ENCODE measurements around the gene GP2. TPM values are rescaled to one million over a fixed set of nuclear protein-coding genes. Genes with fewer than 3 reads are reported as not detected.

Gene GP2
- not detected for total RNA-seq

DNA sequence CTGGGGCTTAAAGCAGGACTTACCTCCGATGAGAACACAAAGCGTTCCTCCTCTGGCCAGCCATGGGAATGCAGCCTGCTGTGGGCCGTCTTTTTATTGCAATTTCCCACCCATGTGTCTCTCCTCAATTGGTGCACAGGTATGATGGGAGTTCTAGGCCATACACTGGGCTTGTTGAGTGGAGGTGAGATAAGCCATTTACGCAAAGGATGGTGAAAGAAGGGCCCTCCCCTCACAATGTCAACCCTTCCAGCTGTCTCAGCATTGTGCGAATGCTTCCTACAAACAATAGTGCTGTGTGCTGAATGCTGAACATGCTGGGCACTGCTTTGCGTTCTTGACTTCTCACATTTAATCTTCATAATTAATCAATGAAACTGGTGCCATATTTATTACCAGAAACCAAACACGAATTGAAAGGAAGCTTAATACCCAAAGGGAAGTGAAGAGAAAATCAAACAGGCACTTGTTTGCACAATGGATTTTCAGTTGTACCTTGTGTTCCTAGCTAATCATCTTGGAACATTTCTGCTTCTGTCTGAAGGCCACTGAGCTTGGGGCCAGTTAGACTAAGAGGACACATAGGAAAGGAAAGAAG is at the start of gene GP2:
TSS of gene GP2 (minus strand) at position 70 of the 598 bp plus-strand sequence. CDS start 1,082 bp downstream, outside the sequence.
- CTCF ChIA-PET, result no interaction called here
- no peaks in the 10 kb centered on the region for H3K27me3 Mint-ChIP-seq
- intact Hi-C loops (cut with DNase I, micrococcal nuclease), result no loop called here

DNA sequence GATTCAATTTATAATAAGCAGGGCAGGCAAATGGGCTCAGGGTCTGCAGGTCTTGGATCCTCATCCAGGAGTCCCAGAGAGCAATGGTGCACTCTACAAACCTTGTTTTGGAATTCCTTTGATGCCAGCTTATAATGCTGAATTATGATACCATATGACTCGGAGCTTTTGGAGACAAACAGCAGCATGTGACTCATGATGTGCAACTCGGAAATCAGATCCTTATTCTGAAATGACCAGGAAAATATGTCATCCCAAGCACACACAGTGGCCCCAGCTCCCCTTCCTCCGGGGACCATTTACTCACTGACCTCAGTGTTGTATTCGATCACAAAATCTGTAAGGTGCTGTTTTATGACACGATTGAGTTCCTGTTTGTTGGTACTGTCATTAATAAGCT is 45.4 kb upstream of the GP2 start:
- Mint-ChIP-seq H3K9me3 (ENCODE audit: low read depth) (no peaks in the 10 kb centered on the region), H3K27me3 (peaks cover 21% of the 10 kb centered on the region)
- CTCF ChIA-PET, result no interaction called here

More for the DNA sequence above, at the start of gene GP2:
- H3K4me1 Mint-ChIP-seq, result no peaks in the 10 kb centered on the region
- POLR2A ChIA-PET, result no interaction called here
- no peaks in the 10 kb centered on the region for H3K36me3 Mint-ChIP-seq (ENCODE audit: low read depth)
- no peak for ATAC-seq
- H3K4me3 Mint-ChIP-seq, result no peak within 1 kb of the TSS
- no peak within 1 kb of the TSS for H3K27ac Mint-ChIP-seq
- no peak for DNase-seq
- H3K9me3 Mint-ChIP-seq (ENCODE audit: low read depth), result no peaks in the 10 kb centered on the region

DNA sequence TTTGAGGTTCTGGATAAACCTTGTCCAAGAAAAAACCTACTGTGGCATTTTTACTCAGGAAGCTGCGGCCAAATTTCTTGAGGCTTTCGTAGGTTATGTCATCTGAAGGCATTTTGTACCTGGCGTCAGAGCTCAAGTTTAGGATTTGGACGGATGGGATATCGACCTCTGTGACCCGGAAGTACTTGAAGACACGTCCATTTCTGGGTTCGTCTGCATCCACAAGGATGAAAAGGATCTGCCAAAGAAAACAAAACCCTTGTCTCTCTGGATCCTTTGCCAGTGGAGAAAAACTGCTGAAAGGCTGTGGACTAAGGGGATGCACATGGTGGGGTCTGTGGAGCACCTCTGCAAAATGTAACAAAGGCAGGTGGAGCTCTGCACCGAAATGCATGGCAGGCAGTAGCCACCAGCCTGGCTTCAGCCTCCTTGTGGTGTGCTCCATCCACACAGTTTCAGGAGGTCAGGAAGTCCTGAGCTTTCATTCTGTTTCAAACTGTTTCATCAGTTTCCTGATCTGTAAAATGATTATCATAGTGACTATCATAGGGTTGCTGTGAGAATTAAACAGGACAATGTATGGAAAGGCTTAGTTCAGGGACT is 42.2 kb upstream of the GP2 start:
- ATAC-seq (no peak), DNase-seq (no peak)
- POLR2A ChIA-PET, result no interaction called here
- intact Hi-C loops (cut with DNase I, micrococcal nuclease), result no loop called here
- peaks cover 25% of the 10 kb centered on the region for H3K27me3 Mint-ChIP-seq
- H3K4me3 Mint-ChIP-seq, result no peak overlapping the region
- no peaks in the 10 kb centered on the region for H3K4me1 Mint-ChIP-seq
- H3K9me3 Mint-ChIP-seq (ENCODE audit: low read depth), result no peaks in the 10 kb centered on the region
- H3K27ac Mint-ChIP-seq, result no peak overlapping the region
- CTCF ChIA-PET, result interaction anchor here (0.9 kb wide), 1 partner anchor 462 kb away, joined by 4 read pairs; no protein-coding TSS in a partner anchor
- H3K36me3 Mint-ChIP-seq (ENCODE audit: low read depth), result no peaks in the 10 kb centered on the region

More for the DNA sequence above, 45.4 kb upstream of the GP2 start:
- no peak overlapping the region for H3K27ac Mint-ChIP-seq
- ATAC-seq (no peak), DNase-seq (no peak)
- H3K36me3 Mint-ChIP-seq (ENCODE audit: low read depth), result no peaks in the 10 kb centered on the region
- no peak overlapping the region for H3K4me3 Mint-ChIP-seq
- intact Hi-C loops (cut with DNase I, micrococcal nuclease), result no loop called here
- no peaks in the 10 kb centered on the region for H3K4me1 Mint-ChIP-seq
- POLR2A ChIA-PET, result no interaction called here

DNA sequence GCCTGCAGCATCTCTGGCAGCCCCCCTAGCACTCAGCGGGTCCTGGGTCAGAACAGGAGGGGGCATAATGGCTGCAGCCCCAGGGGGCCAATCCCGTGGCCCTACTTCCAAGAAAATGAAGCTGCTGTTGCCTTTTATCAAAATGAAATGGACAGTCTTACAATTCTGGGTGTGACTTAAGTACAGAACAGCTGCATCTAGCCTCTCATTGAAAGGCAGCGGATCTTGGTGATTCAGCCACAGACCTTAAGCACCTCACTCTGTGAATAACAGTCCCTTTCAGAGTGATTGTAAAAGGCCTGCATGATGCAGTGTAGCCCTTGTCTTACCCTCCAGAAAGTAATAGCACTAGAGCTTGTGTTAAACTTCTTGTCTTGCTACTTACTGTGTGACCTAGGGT is 36.7 kb upstream of the GP2 start:
- peaks cover 19% of the 10 kb centered on the region for H3K27me3 Mint-ChIP-seq
- no peaks in the 10 kb centered on the region for H3K4me1 Mint-ChIP-seq
- no peak overlapping the region for H3K4me3 Mint-ChIP-seq
- DNase-seq, result no peak
- ChIA-PET CTCF (interaction anchor here (0.6 kb wide), 1 partner anchor 1824 kb away, joined by 3 read pairs; no protein-coding TSS in a partner anchor), POLR2A (no interaction called here)
- intact Hi-C loops (cut with DNase I, micrococcal nuclease), result no loop called here
- H3K9me3 Mint-ChIP-seq (ENCODE audit: low read depth), result no peaks in the 10 kb centered on the region
- H3K27ac Mint-ChIP-seq, result no peak overlapping the region
- ATAC-seq, result no peak
- H3K36me3 Mint-ChIP-seq (ENCODE audit: low read depth), result no peaks in the 10 kb centered on the region

DNA sequence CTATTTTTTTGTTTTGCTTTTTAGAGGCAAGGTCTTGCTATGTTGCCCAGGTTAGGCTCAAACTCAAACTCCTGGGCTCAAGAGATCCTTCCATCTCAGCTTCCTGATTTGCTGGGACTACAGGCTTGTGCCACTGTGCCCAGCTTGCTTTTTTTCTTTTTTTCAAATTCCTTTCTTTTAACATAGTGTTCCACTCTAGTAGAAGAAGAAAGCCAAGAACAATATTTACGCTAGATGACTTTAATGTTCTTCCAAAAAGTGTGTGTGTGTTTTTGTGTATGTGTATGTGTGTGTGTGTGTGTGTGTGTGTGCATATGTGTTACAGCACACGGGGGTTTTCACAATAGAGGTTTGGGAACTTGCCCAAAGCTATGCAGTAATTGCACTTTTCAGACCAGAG is 35.9 kb upstream of the GP2 start:
- no peaks in the 10 kb centered on the region for H3K4me1 Mint-ChIP-seq
- H3K27ac Mint-ChIP-seq, result no peak overlapping the region
- H3K36me3 Mint-ChIP-seq (ENCODE audit: low read depth), result no peaks in the 10 kb centered on the region
- intact Hi-C loops (cut with DNase I, micrococcal nuclease), result no loop called here
- no peaks in the 10 kb centered on the region for H3K9me3 Mint-ChIP-seq (ENCODE audit: low read depth)
- H3K4me3 Mint-ChIP-seq, result no peak overlapping the region
- H3K27me3 Mint-ChIP-seq, result peaks cover 17% of the 10 kb centered on the region
- ChIA-PET POLR2A (no interaction called here), CTCF (interaction anchor here (0.5 to 2.1 kb wide), 3 partner anchors 22 to 1213 kb away, joined by 4 to 6 read pairs (median 4); no protein-coding TSS in a partner anchor)
- no peak for DNase-seq
- no peak for ATAC-seq

DNA sequence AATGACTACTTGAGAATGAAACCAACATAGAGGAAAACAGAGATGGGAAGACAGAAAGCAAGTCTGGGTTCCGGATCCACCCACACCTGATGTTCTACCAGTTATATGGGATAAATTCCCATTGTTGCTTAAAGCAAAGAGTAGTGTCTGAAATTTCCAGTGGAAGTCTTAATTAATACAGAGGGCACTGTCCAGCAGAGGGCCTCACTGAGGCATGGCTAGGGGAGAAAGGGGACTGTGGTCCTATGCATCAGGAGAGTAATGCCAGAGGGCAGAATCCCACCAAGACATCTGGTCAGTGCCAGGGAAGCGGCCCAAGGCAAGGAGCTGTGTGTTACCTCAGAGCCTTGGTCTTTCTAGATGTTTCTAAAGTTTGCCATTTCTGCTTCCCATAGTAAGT is 32.7 kb upstream of the GP2 start:
- intact Hi-C loops (cut with DNase I, micrococcal nuclease), result no loop called here
- peaks cover 18% of the 10 kb centered on the region for H3K27me3 Mint-ChIP-seq
- H3K27ac Mint-ChIP-seq, result no peak overlapping the region
- ATAC-seq (no peak), DNase-seq (peak; percentile 11)
- no peaks in the 10 kb centered on the region for H3K36me3 Mint-ChIP-seq (ENCODE audit: low read depth)
- H3K4me3 Mint-ChIP-seq, result no peak overlapping the region
- ChIA-PET CTCF (interaction anchor here (0.7 kb wide), 1 partner anchor 25 kb away, joined by 3 read pairs; no protein-coding TSS in a partner anchor), POLR2A (no interaction called here)
- no peaks in the 10 kb centered on the region for H3K9me3 Mint-ChIP-seq (ENCODE audit: low read depth)
- H3K4me1 Mint-ChIP-seq, result no peaks in the 10 kb centered on the region

DNA sequence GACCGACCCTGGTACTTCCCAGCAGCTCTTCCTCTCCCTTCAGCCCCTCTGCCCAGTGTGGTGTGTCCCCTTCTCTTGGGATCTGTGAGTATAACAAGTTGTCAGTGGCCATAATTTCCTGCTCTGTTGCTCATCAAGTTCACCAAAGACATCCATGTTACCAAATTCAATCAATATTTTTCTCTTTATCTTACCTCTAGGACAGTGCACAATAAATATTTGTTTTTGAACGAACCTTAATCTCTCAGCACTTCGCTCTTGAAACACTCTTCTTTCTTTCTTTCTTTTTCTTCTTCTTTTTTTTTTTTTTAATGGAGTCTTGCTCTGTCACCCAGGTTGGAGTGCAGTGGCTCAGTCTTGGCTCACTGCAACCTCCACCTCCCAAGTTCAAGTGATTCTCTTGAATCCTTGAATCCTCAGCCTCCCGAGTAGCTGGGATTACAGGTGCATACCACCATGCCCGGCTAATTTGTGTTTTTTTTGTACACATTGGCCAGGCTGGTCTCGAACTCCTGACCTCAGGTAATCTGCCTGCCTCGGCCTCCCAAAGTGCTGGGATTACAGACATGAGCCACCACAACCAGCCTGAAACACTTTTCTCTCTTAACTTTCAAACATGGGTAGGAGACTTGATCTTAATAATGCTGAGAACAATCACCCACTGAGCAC is 27.9 kb upstream of the GP2 start:
- CTCF ChIA-PET, result no interaction called here
- POLR2A ChIA-PET, result no interaction called here
- no peak overlapping the region for H3K4me3 Mint-ChIP-seq
- H3K4me1 Mint-ChIP-seq, result no peaks in the 10 kb centered on the region
- intact Hi-C loops (cut with DNase I, micrococcal nuclease), result no loop called here
- ATAC-seq (no peak), DNase-seq (no peak)
- H3K36me3 Mint-ChIP-seq (ENCODE audit: low read depth), result no peaks in the 10 kb centered on the region
- H3K27ac Mint-ChIP-seq, result no peak overlapping the region
- H3K9me3 Mint-ChIP-seq (ENCODE audit: low read depth), result no peaks in the 10 kb centered on the region
- peaks cover 16% of the 10 kb centered on the region for H3K27me3 Mint-ChIP-seq

DNA sequence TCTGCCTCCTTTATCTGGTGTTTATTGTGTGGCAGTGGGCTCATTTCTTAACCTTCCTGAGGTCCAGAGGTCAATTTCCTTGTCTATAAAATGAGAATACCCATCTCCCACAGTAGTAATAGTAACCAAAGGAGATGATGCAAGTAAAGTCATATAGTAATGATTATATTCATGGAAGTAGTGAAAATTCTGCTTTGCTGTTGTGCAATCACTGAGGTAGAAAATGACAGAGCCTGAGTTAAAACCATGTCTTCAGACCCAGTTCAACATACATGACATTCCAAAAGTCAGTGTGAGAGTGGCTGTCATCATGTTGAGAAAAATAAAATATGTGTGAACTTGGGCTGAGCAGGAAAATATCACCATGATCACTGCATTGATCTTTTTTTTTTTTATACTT is 26.1 kb upstream of the GP2 start:
- CTCF ChIA-PET, result no interaction called here
- H3K4me3 Mint-ChIP-seq, result no peak overlapping the region
- intact Hi-C loops (cut with DNase I, micrococcal nuclease), result no loop called here
- no peaks in the 10 kb centered on the region for H3K4me1 Mint-ChIP-seq
- H3K9me3 Mint-ChIP-seq (ENCODE audit: low read depth), result no peaks in the 10 kb centered on the region
- ATAC-seq (no peak), DNase-seq (no peak)
- POLR2A ChIA-PET, result no interaction called here
- H3K27me3 Mint-ChIP-seq, result peaks cover 16% of the 10 kb centered on the region
- H3K36me3 Mint-ChIP-seq (ENCODE audit: low read depth), result no peaks in the 10 kb centered on the region
- H3K27ac Mint-ChIP-seq, result no peak overlapping the region

DNA sequence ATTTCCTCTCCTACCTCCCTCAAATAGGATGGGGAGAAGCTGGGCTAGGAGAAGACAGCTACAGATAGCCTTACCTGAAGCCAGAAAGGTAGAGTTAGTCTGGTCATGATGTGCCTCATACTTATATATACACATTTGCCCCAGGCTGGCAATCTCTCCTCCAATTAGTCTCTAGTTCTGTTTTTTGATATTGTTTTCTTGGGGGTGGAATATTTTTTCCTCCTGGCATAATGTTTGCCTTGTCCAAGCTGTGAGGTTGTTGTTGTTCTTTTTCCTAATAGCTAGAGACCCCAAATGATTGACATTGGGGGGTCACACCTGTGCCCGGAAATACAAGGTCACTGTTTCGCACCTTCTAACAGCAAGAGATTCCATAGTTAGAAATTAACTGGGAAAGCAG is 25.3 kb upstream of the GP2 start, which contains the start of gene UMOD:
TSS of gene UMOD (minus strand) at position 101 of the 400 bp plus-strand sequence. CDS start 1,978 bp downstream, outside the sequence.
- no peak for ATAC-seq
- no peak within 1 kb of the TSS for H3K27ac Mint-ChIP-seq
- H3K4me3 Mint-ChIP-seq, result no peak within 1 kb of the TSS
- H3K9me3 Mint-ChIP-seq (ENCODE audit: low read depth), result no peaks in the 10 kb centered on the region
- no peak for DNase-seq
- H3K4me1 Mint-ChIP-seq, result no peaks in the 10 kb centered on the region
- H3K27me3 Mint-ChIP-seq, result peaks cover 16% of the 10 kb centered on the region
- CTCF ChIA-PET, result no interaction called here
- intact Hi-C loops (cut with DNase I, micrococcal nuclease), result no loop called here
- POLR2A ChIA-PET, result no interaction called here
- no peaks in the 10 kb centered on the region for H3K36me3 Mint-ChIP-seq (ENCODE audit: low read depth)

DNA sequence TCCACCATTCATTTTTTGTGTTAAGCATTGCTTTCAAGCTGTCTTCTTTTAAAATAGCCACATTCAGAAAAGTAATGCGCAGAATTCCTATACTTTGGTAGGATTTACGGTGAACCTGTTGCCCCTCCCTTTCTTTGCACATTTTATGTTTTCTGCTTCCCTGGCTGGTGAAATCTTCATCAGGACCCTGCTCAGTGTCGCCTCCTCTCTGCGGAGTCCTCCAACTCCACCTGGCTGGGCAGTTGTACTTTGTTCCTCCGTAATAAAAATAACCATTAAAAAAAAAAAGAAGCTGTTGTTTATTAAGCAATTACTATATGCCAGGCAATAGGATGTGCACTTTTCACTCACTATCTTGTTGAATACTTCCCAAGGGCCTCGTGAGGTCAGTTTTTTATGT is 22.3 kb upstream of the GP2 start:
- DNase-seq, result no peak
- CTCF ChIA-PET, result no interaction called here
- Mint-ChIP-seq H3K36me3 (ENCODE audit: low read depth) (no peaks in the 10 kb centered on the region), H3K27me3 (peaks cover 3% of the 10 kb centered on the region), H3K27ac (no peak overlapping the region), H3K4me3 (no peak overlapping the region), H3K4me1 (no peaks in the 10 kb centered on the region), H3K9me3 (ENCODE audit: low read depth) (no peaks in the 10 kb centered on the region)
- intact Hi-C loops (cut with DNase I, micrococcal nuclease), result no loop called here
- ATAC-seq, result no peak
- POLR2A ChIA-PET, result no interaction called here

DNA sequence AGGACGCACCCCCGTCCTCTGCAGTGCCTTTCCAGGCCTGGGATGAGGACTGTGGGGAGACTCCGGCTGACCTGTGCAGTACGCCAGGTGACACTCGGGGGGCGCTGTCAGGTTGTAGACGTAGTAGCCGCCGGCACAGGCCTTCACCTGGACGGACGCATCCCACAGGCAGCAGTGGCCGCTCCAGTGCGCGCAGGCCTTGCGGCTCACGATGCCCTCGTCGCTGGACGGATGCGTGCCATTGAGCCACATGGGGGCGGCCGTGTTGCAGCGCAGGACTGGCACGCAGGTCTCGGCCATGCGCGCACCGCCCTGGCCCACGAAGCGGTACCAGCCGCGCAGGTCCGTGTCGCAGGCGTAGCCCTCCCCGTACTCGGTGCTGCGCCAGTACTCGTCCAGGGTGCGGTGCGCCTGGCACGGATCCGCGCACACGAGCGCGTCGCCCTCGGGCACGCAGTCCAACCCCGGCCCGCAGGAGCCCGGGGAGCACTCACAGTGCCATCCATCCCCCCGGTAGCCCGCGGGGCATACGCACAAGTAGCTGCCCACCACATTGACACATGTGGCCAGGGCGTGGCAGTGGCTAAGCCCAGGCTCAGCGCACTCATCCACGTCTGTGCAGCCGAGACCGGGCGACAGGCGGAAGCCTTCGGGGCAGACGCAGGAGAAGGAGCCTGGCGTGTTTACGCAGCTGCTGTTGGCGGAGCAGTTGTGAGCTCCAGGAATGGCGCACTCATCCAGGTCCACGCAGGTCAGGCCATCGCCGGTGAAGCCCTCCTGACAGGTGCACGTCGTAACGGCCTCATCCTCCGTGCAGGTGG is 21.3 kb upstream of the GP2 start:
- H3K27me3 Mint-ChIP-seq, result peaks cover 2% of the 10 kb centered on the region
- intact Hi-C loops (cut with DNase I, micrococcal nuclease), result no loop called here
- ATAC-seq, result no peak
- no peaks in the 10 kb centered on the region for H3K36me3 Mint-ChIP-seq (ENCODE audit: low read depth)
- H3K4me3 Mint-ChIP-seq, result no peak overlapping the region
- H3K4me1 Mint-ChIP-seq, result no peaks in the 10 kb centered on the region
- ChIA-PET CTCF (no interaction called here), POLR2A (no interaction called here)
- DNase-seq, result peak; percentile 11
- H3K9me3 Mint-ChIP-seq (ENCODE audit: low read depth), result no peaks in the 10 kb centered on the region
- H3K27ac Mint-ChIP-seq, result no peak overlapping the region

All from activated CD4-positive, alpha-beta T cell treated with anti-CD3 and anti-CD28 coated beads for 36 hours (primary cell).